ENCODE results near the gene KDM1A. TPM values are rescaled to one million over a fixed set of nuclear protein-coding genes. Genes with fewer than 3 reads are reported as not detected.

The KDM1A gene
- total and polyA plus RNA-seq, 2 donors (not counting 3 experiments of a cell fraction or from before 2014, with no cell fraction given), result 105 to 111 TPM

DNA sequence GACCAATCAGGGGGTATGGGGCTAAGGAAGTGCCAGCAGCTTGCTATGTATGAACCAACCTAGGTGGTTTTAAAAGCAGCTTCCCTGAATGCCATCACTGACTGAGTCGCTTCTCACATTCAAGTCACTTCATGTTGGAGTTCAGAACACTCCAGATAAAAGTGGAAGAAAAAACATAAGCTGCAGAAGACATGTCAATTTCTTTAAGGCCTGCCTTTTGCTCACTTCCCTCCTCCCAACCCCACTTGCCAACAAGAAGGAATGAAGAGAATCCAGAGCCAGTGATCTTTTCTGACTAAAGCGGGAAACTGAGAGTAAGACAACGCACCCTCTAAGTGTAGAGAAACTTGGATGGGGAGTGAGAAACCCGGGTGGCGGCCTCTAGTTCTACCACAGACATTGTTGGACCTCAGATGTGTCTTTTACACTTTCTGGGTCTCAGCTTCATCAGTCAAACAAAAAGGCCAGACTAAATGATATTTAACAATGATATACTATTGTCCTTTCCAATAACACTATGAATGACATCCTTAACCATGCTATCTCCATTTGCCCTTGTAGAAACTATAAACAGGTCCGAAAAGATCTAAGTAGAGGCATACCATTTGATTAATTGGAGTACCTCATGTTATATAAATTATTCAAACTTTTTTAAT lies 95.3 kb downstream of the KDM1A start:
- Histone ChIP-seq H3K27ac (ENCODE audit: insufficient read depth, low read depth, low read length) (peak overlapping the region; percentile 60), H3K4me3 (replicated peaks in 1 of 3; ENCODE audit: insufficient read depth in 1 of 3, low read depth in 1 of 3, low read length in 3 of 3) (no peak overlapping the region), H3K27me3 (ENCODE audit: control insufficient read depth in 2 of 2, insufficient read depth in 2 of 2, low read length in 2 of 2) (no peaks in the 10 kb centered on the region), H3K79me2 (ENCODE audit: control insufficient read depth, insufficient read depth, low read length) (peaks cover 94% of the 10 kb centered on the region), H3K9me1 (replicated peaks; ENCODE audit: control insufficient read depth, extremely low read depth, insufficient read depth, low read length) (no peaks in the 10 kb centered on the region), H2AFZ (ENCODE audit: low read depth, low read length) (no peak overlapping the region), H3K4me2 (ENCODE audit: insufficient read depth, low read length) (peak overlapping the region; percentile 68), H4K20me1 (replicated peaks; ENCODE audit: control insufficient read depth, extremely low read depth, insufficient read depth, low read length) (no peaks in the 10 kb centered on the region), H3K4me1 (ENCODE audit: control insufficient read depth, extremely low read depth, insufficient read depth, low read length) (peaks cover 37% of the 10 kb centered on the region), H3K9ac (replicated peaks; ENCODE audit: extremely low read depth, insufficient read depth, low read length) (peak overlapping the region; percentile 56), H3K36me3 (ENCODE audit: control insufficient read depth in 2 of 2, extremely low read depth in 1 of 2, insufficient read depth in 2 of 2, low read length in 2 of 2) (no peaks in the 10 kb centered on the region), H3K9me3 (replicated peaks; ENCODE audit: control insufficient read depth, insufficient read depth, low read length) (no peaks in the 10 kb centered on the region)
- DNase-seq (ENCODE audit: low read depth, low spot score) (peak; percentile 48), FAIRE-seq (no peak)
- intact Hi-C loops (cut with micrococcal nuclease), result no loop called here
- TF ChIP-seq, protein P1, sequence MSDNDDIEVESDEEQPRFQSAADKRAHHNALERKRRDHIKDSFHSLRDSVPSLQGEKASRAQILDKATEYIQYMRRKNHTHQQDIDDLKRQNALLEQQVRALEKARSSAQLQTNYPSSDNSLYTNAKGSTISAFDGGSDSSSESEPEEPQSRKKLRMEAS (IDR thresholded peaks at IDR 0.05; ENCODE audit: insufficient read depth, insufficient read length), result no peak
- TF ChIP-seq GATA2 (IDR thresholded peaks at IDR 0.05; ENCODE audit: insufficient read depth, insufficient read length, low read depth, low read length) (no peak), JUN (IDR thresholded peaks at IDR 0.05; ENCODE audit: borderline replicate concordance, insufficient read depth, insufficient read length, low read depth) (no peak), POLR2AphosphoS5 (IDR thresholded peaks at IDR 0.05; ENCODE audit: insufficient read depth, low read depth, low read length) (no peak), FOS (IDR thresholded peaks at IDR 0.05; ENCODE audit: borderline replicate concordance, insufficient read depth, low read length) (no peak), EZH2 (IDR thresholded peaks at IDR 0.05; ENCODE audit: borderline replicate concordance, low read depth, low read length, severe bottlenecking) (no peak)
- POLR2A ChIA-PET, result interaction anchor here (1.3 kb wide), 1 partner anchor 14 kb away, joined by 3 read pairs; no protein-coding TSS in a partner anchor
- BruUV-seq (replicated peaks), result no TSS peak
- CTCF ChIA-PET, result interaction anchor here (1.2 to 7.2 kb wide), 6 partner anchors 8 to 69 kb away, joined by 3 to 36 read pairs (median 6); no protein-coding TSS in a partner anchor
- dilution Hi-C loops (cut with MboI; ENCODE audit: extremely low pct_ligation_motif_present, low sequenced_read_pairs), result no loop called here
